HG03039 (cell line): Measurements from ENCODE around the gene AKAP13.

Experiments
- ATAC-seq: cut with Tn5 transposase; IDR thresholded peaks from one replicate; pipeline ENCODE4 v1.9.1; 2021; ENCODE audit warnings: mild to moderate bottlenecking, moderate library complexity; ENCODE audit not compliant: unreplicated experiment

AKAP13 gene

GRCh38 chr15:85554852-85555521 is 174.6 kb downstream of the AKAP13 start:
- peak; percentile 21 for ATAC-seq

DNA sequence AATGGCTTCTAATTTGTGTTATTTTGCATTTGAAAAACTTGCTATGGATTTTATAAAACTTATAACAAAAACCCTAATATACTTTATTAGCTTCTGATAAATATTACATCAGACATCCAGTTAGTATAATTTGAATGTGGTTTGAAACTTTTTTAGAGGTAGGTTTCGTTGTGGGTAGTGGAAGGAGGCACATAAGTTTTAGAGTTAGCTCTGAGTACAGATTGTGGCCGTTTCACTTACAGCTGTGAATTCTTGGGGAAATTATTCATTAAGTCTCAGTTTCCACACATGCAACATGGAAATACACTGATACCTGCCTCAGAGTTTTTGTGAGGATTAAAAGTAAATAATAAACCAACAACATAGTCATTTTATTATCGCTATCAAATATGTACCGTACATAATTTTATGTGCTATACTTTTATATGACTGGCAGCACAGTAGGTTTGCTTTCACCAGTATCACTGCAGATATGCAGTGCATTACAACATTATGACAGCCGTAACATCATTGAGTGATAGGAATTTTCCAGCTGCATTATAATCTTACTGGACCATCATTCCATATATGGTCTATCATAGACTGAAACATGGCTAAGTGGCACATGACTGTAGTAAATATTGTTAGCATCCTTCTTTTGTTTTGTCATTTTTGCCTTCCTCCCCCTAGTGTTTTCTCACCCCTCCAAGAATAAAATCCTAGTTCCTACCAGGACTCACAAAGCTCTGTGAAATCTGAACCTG is 175.6 kb downstream of the AKAP13 start:
- ATAC-seq: peak; percentile 79

- ATAC-seq: no peak
These were observed 176.2 kb downstream of the AKAP13 start for GRCh38 chr15:85556618-85556895.

GRCh38 chr15:85557385-85557784 is 177.0 kb downstream of the AKAP13 start:
- ATAC-seq: no peak

DNA sequence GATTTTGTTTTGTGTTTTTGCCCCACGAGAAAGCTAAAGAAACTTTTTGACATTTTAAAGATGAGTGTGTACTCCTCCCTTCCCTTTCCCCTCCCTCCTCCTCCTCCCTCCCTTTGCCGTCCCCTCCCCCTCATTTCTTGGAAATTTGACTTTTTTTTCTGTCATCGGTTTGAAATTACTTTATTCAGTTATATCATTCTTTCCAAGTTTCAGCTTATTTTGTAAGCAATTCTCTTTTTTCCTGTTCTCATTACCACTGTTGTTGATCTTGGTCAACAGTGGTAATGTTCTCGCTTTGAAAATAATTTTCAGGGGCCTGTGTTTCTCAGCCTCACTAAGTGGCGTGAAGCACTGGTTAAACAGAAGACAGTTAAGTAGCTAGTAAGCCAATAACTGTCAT is 178.4 kb downstream of the AKAP13 start:
- no peak for ATAC-seq

DNA sequence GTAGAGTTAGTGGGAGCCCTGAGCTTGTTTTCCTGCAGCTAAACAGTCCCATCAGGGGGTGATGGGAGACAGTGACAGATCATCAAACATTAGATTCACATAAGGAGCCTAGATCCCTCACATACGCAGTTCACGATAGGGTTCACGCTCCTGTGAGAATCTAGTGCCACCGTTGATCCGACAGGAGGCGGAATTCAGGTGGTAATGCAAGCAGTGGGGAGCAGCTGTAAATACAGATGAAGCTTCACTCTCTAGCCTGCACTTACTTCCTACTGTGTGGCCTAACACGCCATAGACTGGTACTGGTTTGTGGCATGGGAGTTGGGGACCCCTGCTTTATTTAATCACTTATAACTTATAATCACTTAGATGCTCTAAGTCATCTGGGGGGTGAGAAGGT is 179.1 kb downstream of the AKAP13 start:
- no peak for ATAC-seq

- ATAC-seq: no peak
These were observed 182.4 kb downstream of the AKAP13 start for GRCh38 chr15:85562824-85563223.

- no peak for ATAC-seq
These were observed 182.9 kb downstream of the AKAP13 start for GRCh38 chr15:85563328-85563727.

GRCh38 chr15:85563731-85564130 is 183.3 kb downstream of the AKAP13 start:
- ATAC-seq: no peak

GRCh38 chr15:85564686-85565085 is 184.3 kb downstream of the AKAP13 start:
- no peak for ATAC-seq

DNA sequence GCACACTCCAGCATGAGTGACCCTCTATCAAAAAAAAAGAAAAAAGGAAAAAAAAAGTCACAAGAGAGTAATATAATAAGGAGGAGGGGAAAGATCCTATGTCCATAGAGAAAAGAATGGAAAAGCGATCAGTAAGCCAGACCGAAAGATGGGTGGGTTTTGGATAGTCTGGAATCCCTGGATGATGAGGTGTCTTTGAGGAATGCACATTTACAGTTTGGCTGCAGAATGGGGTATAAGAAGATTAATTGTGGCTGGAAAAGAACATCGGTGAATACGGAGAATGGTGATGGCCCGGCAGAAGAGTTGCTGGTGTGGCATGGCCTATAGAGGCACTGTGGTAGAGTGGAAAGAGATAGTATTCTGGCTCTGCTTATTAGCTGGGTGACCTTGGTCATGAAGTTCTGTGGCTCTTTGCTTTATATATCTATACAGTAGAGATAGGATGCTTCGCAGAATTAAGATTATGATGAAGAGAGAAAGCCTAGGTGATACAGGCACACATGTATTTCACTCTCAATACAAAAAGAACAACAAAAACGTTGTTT is 187.9 kb downstream of the AKAP13 start:
- no peak for ATAC-seq

DNA sequence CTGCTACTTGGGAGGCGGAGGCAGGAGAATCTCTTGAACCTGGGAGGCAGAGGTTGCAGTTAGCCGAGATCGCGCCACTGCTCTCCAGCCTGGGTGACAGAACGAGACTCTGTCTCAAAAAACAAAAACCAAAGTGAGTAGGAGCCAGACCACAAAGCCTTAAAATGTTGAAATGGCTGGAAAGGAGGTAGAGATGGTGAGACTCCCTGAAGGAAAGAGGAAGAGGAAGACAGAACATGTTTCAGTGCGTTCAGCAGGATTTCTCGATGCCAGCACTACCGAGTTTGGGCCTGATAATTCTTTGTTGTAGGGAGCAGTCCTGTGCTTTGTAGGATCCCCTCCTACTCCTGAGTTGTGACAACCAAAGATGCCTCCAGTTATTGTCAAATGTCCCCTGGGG is 189.9 kb downstream of the AKAP13 start:
- no peak for ATAC-seq

DNA sequence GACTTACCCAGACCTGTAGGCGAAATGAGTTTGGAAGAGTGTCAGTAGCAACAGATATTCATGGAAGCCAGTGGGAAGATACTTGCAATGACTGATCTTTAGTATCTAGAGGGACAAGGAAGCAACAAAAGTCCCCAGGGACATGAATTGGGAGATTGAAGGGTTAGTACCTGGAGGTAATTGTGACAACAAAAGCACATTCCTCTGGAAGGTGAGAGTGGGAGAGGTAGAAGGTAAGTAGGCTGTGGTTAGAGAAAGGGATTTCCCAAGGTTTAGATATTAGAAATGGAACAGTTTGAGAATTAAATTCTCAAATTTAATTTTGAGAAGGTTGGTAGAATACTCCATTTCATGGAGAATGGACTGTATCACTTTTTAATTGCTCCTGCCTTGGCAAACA is 191.4 kb downstream of the AKAP13 start:
- no peak for ATAC-seq

DNA sequence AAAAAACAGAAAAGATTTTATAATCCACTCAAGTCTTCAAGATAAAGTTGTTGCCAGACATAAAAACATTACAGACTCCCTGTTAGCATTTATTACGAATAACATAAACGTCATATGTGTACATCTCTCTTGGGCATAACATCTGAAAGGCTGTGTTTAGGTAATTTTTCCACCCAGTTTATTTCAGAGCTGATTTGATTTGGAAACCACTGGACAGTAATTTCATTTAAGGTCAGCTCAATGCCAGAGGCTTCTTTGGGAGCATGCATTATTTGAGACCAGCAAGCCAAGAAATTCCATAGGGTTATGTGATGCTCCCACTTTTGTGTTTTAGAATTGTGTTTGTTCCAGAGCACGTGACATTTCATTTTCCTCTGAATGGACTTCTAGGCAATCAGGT is 196.0 kb downstream of the AKAP13 start:
- ATAC-seq: no peak

- no peak for ATAC-seq
These were observed 198.7 kb downstream of the AKAP13 start for GRCh38 chr15:85578941-85579701.

DNA sequence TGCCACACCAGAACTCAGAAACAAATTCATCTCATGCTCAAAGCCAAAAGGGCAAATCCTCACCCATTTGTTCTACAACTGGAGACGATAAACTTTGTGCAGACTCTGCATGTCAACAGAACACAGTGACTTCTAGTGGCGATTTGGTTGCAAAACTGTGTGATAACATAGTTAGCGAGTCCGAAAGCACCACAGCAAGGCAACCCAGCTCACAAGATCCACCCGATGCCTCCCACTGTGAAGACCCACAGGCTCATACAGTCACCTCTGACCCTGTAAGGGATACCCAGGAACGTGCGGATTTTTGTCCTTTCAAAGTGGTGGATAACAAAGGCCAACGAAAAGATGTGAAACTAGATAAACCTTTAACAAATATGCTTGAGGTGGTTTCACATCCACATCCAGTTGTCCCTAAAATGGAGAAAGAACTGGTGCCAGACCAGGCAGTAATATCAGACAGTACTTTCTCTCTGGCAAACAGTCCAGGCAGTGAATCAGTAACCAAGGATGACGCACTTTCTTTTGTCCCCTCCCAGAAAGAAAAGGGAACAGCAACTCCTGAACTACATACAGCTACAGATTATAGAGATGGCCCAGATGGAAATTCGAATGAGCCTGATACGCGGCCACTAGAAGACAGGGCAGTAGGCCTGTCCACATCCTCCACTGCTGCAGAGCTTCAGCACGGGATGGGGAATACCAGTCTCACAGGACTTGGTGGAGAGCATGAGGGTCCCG is 199.7 kb downstream of the AKAP13 start:
- ATAC-seq: no peak

GRCh38 chr15:85580879-85581278 is 200.5 kb downstream of the AKAP13 start:
- no peak for ATAC-seq

- no peak for ATAC-seq
These were observed 201.1 kb downstream of the AKAP13 start for GRCh38 chr15:85581495-85581894.

DNA sequence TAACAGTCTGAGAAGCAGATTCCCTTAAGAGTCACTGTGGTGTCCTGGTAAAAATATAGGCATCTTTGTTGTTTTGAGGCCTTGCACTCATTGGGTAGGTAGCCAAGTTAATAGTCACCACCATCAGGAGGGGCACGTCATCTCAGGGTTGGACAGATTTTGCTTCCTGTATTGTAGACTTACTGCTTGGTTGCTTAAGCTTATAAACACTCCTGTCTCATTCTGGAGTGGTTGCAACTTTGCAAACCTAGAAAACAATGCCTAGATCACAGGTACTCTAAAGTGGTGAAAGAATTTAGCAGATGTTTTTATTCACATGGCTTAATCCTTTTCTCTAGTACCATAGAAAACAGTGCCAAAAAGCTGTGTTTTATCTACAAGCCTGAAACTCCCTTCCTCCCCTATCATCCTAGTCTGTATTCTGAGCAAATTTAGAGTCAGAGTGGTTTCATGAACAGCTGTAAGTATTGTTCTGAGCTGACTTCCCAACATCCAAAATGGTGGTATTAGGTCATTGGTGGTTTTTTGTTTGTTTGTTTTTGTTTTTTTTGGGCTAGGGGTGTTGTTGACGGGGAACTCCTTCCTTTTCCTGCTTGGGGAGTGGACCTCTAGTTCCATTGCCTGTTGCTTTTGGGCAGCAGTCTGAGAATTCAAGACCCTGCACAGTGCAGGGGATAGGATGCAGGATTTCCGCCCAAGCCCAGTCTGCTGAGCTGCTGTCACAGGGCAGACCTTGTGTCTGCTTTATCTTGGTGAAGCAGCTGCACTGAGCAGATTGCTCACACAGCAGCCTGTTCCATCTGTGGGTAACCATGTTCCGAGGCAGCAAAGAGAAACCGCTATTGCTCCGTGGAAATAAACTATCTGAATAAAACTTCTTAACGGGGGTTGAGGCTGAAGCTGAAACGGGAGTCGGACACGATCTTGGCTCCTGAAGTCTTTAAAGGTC is 202.0 kb downstream of the AKAP13 start:
- peak; percentile 35 for ATAC-seq

GRCh38 chr15:85583442-85583841 is 203.0 kb downstream of the AKAP13 start:
- no peak for ATAC-seq
